CD4-positive, alpha-beta T cell (primary cell): ENCODE results near the gene HOGA1. TPM values are rescaled to one million over a fixed set of nuclear protein-coding genes. Genes with fewer than 3 reads are reported as not detected.

Experiments
- ATAC-seq: fragments of 200-7000 bp; cut with Tn5 transposase; one replicate; pipeline ENCODE4 v1.10.0; 2022; ENCODE audit warnings: mild to moderate bottlenecking; ENCODE audit not compliant: poor library complexity
- CTCF ChIA-PET: fragments of 350-600 bp; sonication (Branson Sonifier 250); formaldehyde crosslinking; loops from one replicate; lab custom pipeline; 2021; ENCODE audit warnings: antibody characterized with exemption, inconsistent platforms; lab: Charles Lee
- POLR2A ChIA-PET: fragments of 350-600 bp; sonication (Branson Sonifier 250); formaldehyde crosslinking; loops from one replicate; lab custom pipeline; 2021; ENCODE audit warnings: antibody characterized with exemption, inconsistent platforms; lab: Charles Lee
- DNase-seq, 14 experiments: peaks; one replicate each; pipeline ENCODE4 v3.0.0-alpha.2; 2013 to 2020; ENCODE audit warnings: mixed read lengths in 2 of 14
- H3K27ac ChIP-seq, 2 donors: one replicate each; pipeline versions ENCODE4 v1.5.1 to v1.7.0; 2013; ENCODE audit warnings: low read length in 2 of 2, low read depth in 1 of 2, mild to moderate bottlenecking in 1 of 2
- H3K27me3 ChIP-seq, 2 experiments: 1 replicate in 1 of 2; 2 replicates in 1 of 2; pipeline versions ENCODE4 v1.6.1 to v1.7.0; 2013; ENCODE audit warnings: low read length in 2 of 2, control low read depth in 1 of 2, mild to moderate bottlenecking in 1 of 2, moderate library complexity in 1 of 2; ENCODE audit not compliant: insufficient read depth in 2 of 2, control insufficient read depth in 1 of 2
- H3K36me3 ChIP-seq: one replicate; pipeline ENCODE4 v1.6.1; 2013; ENCODE audit warnings: low read length, control low read depth; ENCODE audit not compliant: insufficient read depth
- H3K4me1 ChIP-seq: one replicate; pipeline ENCODE4 v1.6.1; 2013; ENCODE audit warnings: low read length, control low read depth; ENCODE audit not compliant: insufficient read depth
- H3K4me3 ChIP-seq: one replicate; pipeline ENCODE4 v1.5.1; 2013; ENCODE audit warnings: mild to moderate bottlenecking, low read length, moderate library complexity
- H3K9me3 ChIP-seq, 2 experiments: 1 replicate in 1 of 2; 2 replicates in 1 of 2; pipeline versions ENCODE4 v1.6.1 to v1.7.0; 2013; ENCODE audit warnings: low read length in 2 of 2, mild to moderate bottlenecking in 2 of 2, control low read depth in 1 of 2, moderate library complexity in 1 of 2; ENCODE audit not compliant: control insufficient read depth in 1 of 2, insufficient read depth in 1 of 2
- H3K27ac Mint-ChIP-seq: one replicate; pipeline ENCODE4 v1.8.0; 2020; ENCODE audit warnings: mixed read lengths
- H3K27me3 Mint-ChIP-seq: one replicate; pipeline ENCODE4 v1.8.0; 2021; ENCODE audit warnings: mixed read lengths
- H3K36me3 Mint-ChIP-seq: one replicate; pipeline ENCODE4 v1.8.0; 2021; ENCODE audit warnings: low read depth, mixed read lengths
- H3K4me1 Mint-ChIP-seq: one replicate; pipeline ENCODE4 v1.8.0; 2021; ENCODE audit warnings: low read depth, mixed read lengths
- H3K4me3 Mint-ChIP-seq: one replicate; pipeline ENCODE4 v1.8.0; 2020; ENCODE audit warnings: mild to moderate bottlenecking, mixed read lengths
- H3K9me3 Mint-ChIP-seq: one replicate; pipeline ENCODE4 v1.8.0; 2020; ENCODE audit warnings: mixed read lengths
- CTCF ChIP-seq: fragments of 200-600 bp; IDR thresholded peaks from one replicate; pipeline ENCODE4 v1.8.0; 2022; ENCODE audit warnings: antibody characterized with exemption, mild to moderate bottlenecking
- intact Hi-C, 2 experiments: fragments of 100-400 bp; cut with DNase I in 1 of 2; cut with micrococcal nuclease in 1 of 2; formaldehyde crosslinking; loops; one replicate each; pipeline versions ENCODE4 v1.15.1 to v1.9.0; 2023 to 2025; cut with DNase I, micrococcal nuclease
- polyA plus RNA-seq, 2 donors: library from polyadenylated mRNA; unstranded; fragments of 120-200 nt; gene quantifications; one replicate each; pipeline ENCODE4 v1.2.1, GENCODE V29; 2013
- total RNA-seq, 174 experiments: library from RNA in 2 of 174; stranded (reverse) in 2 of 174; gene quantifications; one replicate each; pipeline ENCODE4 v1.2.3 and lab custom pipeline; 2021 to 2026

HOGA1 gene
- total RNA-seq, result not detected
- not detected for polyA plus RNA-seq (2013, experiment 1 of 2)
- polyA plus RNA-seq (2013, experiment 2 of 2), result 0.01 TPM
- 0 to 0.09 (median 0) reads per million in 172 experiments for total RNA-seq (lab: John Stamatoyannopoulos, UW)

- CTCF ChIA-PET, result no interaction called here
These were observed at the start of gene HOGA1 for GRCh38 chr10:97584060-97584797. Gene HOGA1 (plus strand): TSS chr10:97584389. CDS start chr10:97584704, 315 bp downstream.

DNA sequence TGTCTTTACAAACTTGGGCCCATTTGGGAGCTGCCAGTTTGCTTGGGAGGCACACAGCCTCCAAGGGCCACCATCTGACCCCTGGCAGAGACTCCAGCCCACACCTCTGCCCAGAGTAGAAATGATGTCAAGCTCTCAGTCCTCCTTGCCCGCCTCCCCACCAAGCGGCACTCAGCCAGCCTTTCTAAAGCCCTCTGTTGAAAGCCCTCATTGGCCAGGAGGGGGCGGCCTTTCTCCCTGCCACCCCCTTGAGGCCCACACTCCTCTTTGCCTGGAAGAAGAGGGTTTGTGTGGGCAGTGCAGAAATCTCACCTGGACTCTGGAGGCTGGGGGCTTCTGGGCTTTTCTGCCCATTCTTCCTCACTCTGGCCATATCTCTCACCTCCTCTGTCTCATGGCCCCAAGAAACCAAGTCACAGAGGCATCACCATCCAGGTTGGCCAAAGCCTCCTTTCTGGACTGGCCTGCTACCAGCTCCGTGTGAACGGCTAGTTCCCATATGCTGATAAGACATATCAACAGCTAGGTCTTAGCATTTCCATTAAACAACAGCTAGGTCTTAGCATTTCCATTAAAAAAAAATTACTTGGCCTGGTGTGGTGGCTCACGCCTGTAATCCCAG lies 49.3 kb upstream of the HOGA1 start:
- peak in 6 of 14 experiments; percentile 2 to 37 (median 17) for DNase-seq
- Mint-ChIP-seq H3K27me3 (no peaks in the 10 kb centered on the region), H3K9me3 (no peaks in the 10 kb centered on the region), H3K36me3 (no peaks in the 10 kb centered on the region), H3K4me1 (no peaks in the 10 kb centered on the region), H3K4me3 (no peak overlapping the region), H3K27ac (no peak overlapping the region)
- ChIA-PET POLR2A (no interaction called here), CTCF (no interaction called here)
- Histone ChIP-seq H3K27me3 (no peaks in the 10 kb centered on the region), H3K9me3 (no peaks in the 10 kb centered on the region), H3K4me3 (no peak overlapping the region), H3K4me1 (no peaks in the 10 kb centered on the region), H3K36me3 (no peaks in the 10 kb centered on the region), H3K27ac (no peak overlapping the region)
- TF ChIP-seq CTCF, result no peak
- no peak for ATAC-seq
- intact Hi-C loops, result no loop called here

More at GRCh38 chr10:97584060-97584797, at the start of gene HOGA1:
- Mint-ChIP-seq H3K4me3 (no peak within 1 kb of the TSS), H3K36me3 (no peaks in the 10 kb centered on the region), H3K27me3 (no peaks in the 10 kb centered on the region), H3K4me1 (no peaks in the 10 kb centered on the region), H3K9me3 (no peaks in the 10 kb centered on the region), H3K27ac (no peak within 1 kb of the TSS)
- Histone ChIP-seq H3K9me3 (no peaks in the 10 kb centered on the region), H3K27me3 (no peaks in the 10 kb centered on the region), H3K36me3 (no peaks in the 10 kb centered on the region), H3K27ac (no peak within 1 kb of the TSS), H3K4me1 (no peaks in the 10 kb centered on the region), H3K4me3 (no peak within 1 kb of the TSS)
- intact Hi-C loops, result no loop called here
- POLR2A ChIA-PET, result no interaction called here
- TF ChIP-seq CTCF, result no peak
- no peak for DNase-seq
- no peak for ATAC-seq

- Histone ChIP-seq H3K4me3 (no peak overlapping the region), H3K27me3 (no peaks in the 10 kb centered on the region), H3K4me1 (peaks cover 4% of the 10 kb centered on the region), H3K9me3 (no peaks in the 10 kb centered on the region), H3K36me3 (no peaks in the 10 kb centered on the region), H3K27ac (no peak overlapping the region)
- Mint-ChIP-seq H3K4me1 (no peaks in the 10 kb centered on the region), H3K9me3 (no peaks in the 10 kb centered on the region), H3K36me3 (no peaks in the 10 kb centered on the region), H3K27me3 (no peaks in the 10 kb centered on the region), H3K27ac (no peak overlapping the region), H3K4me3 (no peak overlapping the region)
- ChIA-PET POLR2A (no interaction called here), CTCF (no interaction called here)
- DNase-seq (no peak), ATAC-seq (no peak)
- no peak for TF ChIP-seq CTCF
- intact Hi-C loops, result no loop called here
These were observed 46.9 kb upstream of the HOGA1 start for GRCh38 chr10:97537186-97537869.
